Type B pancreatic cell (in vitro differentiated cells): ENCODE measurements around the gene ARHGEF26. TPM values are rescaled to one million over a fixed set of nuclear protein-coding genes. Genes with fewer than 3 reads are reported as not detected.
A peak's percentile ranks its signal among the peaks of the same experiment; 100 is the strongest.
"Not testable (repeated sequence)": the region's sequence is repeated elsewhere in the genome, so short reads cannot be mapped to it uniquely, and the experiment has no call there.

Experiments
- DNase-seq: peaks from one replicate; pipeline ENCODE4 v3.0.0; 2021; ENCODE audit warnings: mixed read lengths; ENCODE audit not compliant: unreplicated experiment; ENCODE audit errors: extremely low spot score
- H3K27ac Mint-ChIP-seq: 2 replicates; pipeline ENCODE4 v1.8.0; 2021; ENCODE audit warnings: mild to moderate bottlenecking, mixed read lengths
- H3K27me3 Mint-ChIP-seq: 2 replicates; pipeline ENCODE4 v1.8.0; 2021; ENCODE audit warnings: mixed read lengths
- H3K36me3 Mint-ChIP-seq: 2 replicates; pipeline ENCODE4 v1.8.0; 2021; ENCODE audit warnings: mixed read lengths
- H3K4me1 Mint-ChIP-seq: one replicate; pipeline ENCODE4 v1.8.0; 2021; ENCODE audit warnings: mixed read lengths; ENCODE audit not compliant: unreplicated experiment
- H3K4me3 Mint-ChIP-seq: 2 replicates; pipeline ENCODE4 v1.8.0; 2021; ENCODE audit warnings: mild to moderate bottlenecking, mixed read lengths
- H3K9me3 Mint-ChIP-seq: 2 replicates; pipeline ENCODE4 v1.8.0; 2021; ENCODE audit warnings: mixed read lengths
- total RNA-seq: library from RNA; stranded (reverse); gene quantifications from 2 replicates; pipeline ENCODE4 v1.2.1, GENCODE V29; 2021; ENCODE audit warnings: low replicate concordance
- TF ChIP-seq, protein P1 (sequence below): fragments of 200-600 bp; sonication (generic); conservative IDR thresholded peaks from 2 replicates; pipeline ENCODE4 v1.5.0; 2021; ENCODE audit warnings: antibody characterized with exemption, mild to moderate bottlenecking

Gene ARHGEF26
- total RNA-seq, 1 donor from 2014 or later: 12.7 TPM

DNA sequence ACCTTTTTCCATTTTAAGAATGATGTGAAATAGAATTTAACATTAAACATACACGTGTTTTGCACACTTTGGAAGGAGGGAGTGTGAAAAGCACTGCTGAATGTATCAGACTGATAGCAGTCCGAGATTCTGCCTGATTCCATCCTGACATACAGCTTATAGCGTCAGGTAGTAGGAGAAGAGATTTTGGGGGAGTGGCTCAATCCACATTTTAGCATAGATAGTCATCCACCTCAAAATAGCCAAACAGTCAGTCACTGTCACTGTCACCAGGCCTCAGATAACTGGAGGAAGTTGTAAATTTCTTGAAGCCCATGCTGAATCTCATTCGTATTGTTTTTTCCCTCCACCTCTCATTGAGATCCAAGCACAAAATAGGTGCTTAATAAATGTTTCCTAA, 35.4 kb upstream of the ARHGEF26 start:
- Mint-ChIP-seq H3K36me3 (peaks cover 4% of the 10 kb centered on the region), H3K27ac (peak overlapping the region; percentile 46), H3K27me3 (no peaks in the 10 kb centered on the region), H3K4me1 (peaks cover 6% of the 10 kb centered on the region), H3K4me3 (no peak overlapping the region), H3K9me3 (no peaks in the 10 kb centered on the region)
- TF ChIP-seq, protein P1, sequence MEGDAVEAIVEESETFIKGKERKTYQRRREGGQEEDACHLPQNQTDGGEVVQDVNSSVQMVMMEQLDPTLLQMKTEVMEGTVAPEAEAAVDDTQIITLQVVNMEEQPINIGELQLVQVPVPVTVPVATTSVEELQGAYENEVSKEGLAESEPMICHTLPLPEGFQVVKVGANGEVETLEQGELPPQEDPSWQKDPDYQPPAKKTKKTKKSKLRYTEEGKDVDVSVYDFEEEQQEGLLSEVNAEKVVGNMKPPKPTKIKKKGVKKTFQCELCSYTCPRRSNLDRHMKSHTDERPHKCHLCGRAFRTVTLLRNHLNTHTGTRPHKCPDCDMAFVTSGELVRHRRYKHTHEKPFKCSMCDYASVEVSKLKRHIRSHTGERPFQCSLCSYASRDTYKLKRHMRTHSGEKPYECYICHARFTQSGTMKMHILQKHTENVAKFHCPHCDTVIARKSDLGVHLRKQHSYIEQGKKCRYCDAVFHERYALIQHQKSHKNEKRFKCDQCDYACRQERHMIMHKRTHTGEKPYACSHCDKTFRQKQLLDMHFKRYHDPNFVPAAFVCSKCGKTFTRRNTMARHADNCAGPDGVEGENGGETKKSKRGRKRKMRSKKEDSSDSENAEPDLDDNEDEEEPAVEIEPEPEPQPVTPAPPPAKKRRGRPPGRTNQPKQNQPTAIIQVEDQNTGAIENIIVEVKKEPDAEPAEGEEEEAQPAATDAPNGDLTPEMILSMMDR: no peak
- DNase-seq: no peak

DNA sequence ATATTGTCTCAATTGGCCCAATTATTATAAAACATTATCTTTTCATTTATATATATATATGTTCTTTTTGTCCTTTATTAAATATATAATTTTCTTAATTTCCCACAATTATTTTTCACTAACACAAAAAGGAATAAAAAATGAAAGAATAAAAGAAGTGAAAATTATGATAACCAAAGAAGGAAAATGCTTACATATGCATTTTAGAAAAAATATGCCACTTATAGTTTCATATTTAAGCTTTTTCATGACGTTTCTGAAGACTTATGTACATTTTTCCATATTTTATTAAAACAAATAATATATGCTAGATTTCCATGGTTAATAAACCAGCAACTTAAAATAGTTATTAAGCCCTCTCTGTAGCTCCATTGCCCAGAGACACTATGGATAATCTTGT, 34.9 kb upstream of the ARHGEF26 start:
- TF ChIP-seq, protein P1: no peak
- Mint-ChIP-seq H3K4me1 (peaks cover 6% of the 10 kb centered on the region), H3K27me3 (no peaks in the 10 kb centered on the region), H3K4me3 (no peak overlapping the region), H3K36me3 (peaks cover 4% of the 10 kb centered on the region), H3K9me3 (no peaks in the 10 kb centered on the region), H3K27ac (no peak overlapping the region)
- DNase-seq: no peak

DNA sequence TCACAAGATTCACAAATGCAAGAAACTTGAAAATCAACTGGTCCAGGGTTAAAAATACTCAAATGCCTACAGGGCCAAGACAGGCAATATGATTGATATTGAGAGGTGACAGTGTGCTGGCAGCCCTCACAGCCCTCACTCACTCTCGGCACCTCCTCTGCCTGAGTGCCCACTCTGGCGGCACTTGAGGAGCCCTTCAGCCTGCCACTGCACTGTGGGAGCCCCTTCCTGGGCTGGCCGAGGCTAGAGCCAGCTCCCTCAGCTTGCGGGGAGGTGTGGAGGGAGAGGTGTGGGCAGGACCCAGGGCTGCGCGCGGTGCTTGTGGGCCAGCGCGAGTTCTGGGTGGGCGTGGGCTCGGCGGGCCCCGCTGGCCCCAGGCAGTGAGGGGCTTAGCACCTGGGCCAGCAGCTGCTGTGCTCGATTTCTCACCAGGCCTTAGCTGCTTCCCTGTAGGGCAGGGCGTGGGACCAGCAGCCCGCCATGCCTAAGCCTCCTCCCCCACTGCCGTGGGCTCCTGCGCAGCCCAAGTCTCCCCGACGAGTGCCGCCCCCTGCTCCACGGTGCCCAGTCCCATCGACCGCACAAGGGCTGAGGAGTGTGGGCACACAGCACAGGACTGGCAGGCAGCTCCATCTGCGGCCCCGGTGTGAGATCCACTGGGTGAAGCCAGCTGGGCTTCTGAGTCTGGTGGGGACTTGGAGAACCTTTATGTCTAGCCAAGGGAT, 33.3 kb upstream of the ARHGEF26 start:
- not testable (repeated sequence) for H3K36me3 Mint-ChIP-seq, H3K27me3 Mint-ChIP-seq, H3K9me3 Mint-ChIP-seq, H3K4me1 Mint-ChIP-seq, H3K27ac Mint-ChIP-seq, H3K4me3 Mint-ChIP-seq, DNase-seq

DNA sequence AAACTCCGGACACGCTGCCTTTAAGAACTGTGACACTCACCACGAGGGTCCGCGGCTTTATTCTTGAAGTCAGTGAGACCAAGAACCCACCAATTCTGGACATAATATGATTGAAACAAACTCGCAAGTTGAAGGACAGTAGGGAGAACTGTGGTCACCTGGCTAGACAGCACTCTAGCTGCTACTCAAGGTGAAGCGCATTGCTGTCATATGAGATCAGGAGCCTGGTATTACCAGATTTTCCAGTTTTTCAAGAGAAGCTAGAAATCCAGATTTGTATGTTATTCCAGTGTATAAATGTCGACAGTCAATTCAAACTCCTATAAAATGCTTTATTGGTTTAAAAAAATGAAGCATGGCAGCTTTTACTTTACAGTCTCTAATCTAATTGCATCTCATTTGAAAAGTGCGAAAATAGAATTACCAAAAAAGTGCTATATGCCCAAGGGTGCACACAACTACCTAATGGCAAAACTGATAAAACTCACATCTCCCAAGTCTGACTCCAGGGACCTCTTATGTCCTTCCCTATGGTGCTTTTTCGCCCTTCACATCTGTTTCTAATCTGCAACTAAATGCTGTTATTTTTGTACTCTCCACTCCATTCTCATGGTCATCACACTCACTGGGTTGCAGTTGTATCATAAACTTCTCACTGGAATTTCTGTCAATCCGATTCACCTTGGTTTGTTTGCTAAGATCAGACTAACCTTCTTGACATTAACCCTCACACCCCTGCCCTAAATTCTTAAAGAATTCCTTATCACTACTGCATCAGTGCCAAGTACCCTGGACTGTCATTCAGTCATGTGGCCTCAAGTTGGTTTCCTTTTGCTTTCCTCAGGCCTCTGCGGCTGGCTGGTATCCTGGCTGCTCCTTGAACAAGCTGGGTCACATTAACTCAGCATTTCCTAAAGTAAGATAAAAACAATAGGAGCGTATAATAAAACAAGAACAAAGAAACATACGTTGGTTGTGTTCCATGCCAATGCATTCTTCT, 31.5 kb upstream of the ARHGEF26 start:
- no peak for DNase-seq
- peak overlapping the region; percentile 75 for H3K27ac Mint-ChIP-seq
- peak overlapping the region; percentile 68 for H3K4me3 Mint-ChIP-seq
- peaks cover 6% of the 10 kb centered on the region for H3K4me1 Mint-ChIP-seq
- H3K27me3 Mint-ChIP-seq: no peaks in the 10 kb centered on the region
- TF ChIP-seq, protein P1: no peak
- peaks cover 4% of the 10 kb centered on the region for H3K36me3 Mint-ChIP-seq
- no peaks in the 10 kb centered on the region for H3K9me3 Mint-ChIP-seq

DNA sequence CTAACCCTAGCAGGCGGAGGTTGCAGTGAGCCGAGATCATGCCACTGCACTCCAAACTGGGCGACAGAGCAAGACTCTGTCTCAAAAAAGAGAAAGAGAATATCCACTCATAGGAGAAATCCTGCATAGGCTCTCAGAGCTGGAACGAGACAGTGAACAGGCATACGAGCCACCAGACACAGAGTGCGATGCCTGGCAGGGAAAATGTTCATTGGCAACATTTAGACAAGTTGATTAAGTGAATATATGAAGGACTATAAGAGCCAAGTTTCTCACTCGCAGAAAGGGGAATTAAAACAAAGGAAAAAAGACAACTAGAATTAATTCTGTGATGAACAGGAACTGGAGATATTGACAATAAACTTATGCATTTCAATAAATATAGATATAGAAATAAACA, 27.1 kb upstream of the ARHGEF26 start:
- no peaks in the 10 kb centered on the region for H3K27me3 Mint-ChIP-seq
- no peak overlapping the region for H3K4me3 Mint-ChIP-seq
- TF ChIP-seq, protein P1: no peak
- H3K9me3 Mint-ChIP-seq: no peaks in the 10 kb centered on the region
- no peak overlapping the region for H3K27ac Mint-ChIP-seq
- H3K36me3 Mint-ChIP-seq: peaks cover 4% of the 10 kb centered on the region
- no peak for DNase-seq
- H3K4me1 Mint-ChIP-seq: peaks cover 6% of the 10 kb centered on the region
